Activated CD4-positive, alpha-beta T cell treated with anti-CD3 and anti-CD28 coated beads, Interleukin-2, amount 50 U/mL, for 4 hours (primary cell): ENCODE data around the gene NUBPL.
"Not testable (repeated sequence)": the region's sequence is repeated elsewhere in the genome, so short reads cannot be mapped to it uniquely, and the experiment has no call there.

ENCODE experiments used
- DNase-seq, 2 experiments: peaks; one replicate each; pipeline ENCODE4 v3.0.0-alpha.2; 2020

NUBPL gene

DNA sequence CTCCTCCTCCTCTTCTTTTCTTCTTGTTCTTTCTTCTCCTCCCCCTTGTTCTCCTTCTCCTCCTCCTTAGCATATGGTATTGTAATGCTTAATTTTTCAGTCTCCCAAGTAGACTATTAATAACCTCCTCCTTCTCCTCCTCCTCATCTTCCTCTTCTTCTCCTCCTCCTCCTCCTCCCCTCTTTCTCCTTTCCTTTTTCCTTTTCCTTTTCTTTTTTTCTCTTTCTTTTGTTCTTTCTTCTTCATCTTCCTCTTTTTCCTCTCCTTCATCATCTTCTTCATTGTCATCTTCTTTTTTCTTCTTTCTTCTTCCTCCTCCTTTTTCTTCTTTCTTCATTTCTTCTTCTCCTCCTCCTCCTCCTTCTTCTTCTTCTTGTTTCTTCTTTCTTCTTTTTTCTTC is 264.3 kb downstream of the NUBPL start:
- no peak for DNase-seq

DNA sequence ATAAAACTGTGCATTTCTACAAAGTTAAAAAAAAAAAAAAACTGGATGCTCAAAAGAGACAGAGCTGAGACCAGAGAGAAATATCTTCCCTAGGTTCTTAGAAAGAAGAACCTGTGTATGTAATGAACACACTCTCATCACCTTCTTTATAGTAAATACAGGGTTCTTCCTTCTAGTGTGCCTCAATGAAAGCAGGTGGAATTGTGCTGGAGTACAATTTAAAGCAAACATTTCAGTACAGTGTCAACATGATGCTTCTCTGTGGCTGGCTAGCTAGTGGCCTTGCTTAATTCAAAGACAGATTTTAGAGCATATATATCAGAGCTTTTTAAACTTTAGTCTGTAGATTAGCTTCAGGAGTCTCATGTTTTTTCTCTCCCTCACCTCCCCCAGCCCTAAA is 266.1 kb downstream of the NUBPL start:
- no peak for DNase-seq

DNA sequence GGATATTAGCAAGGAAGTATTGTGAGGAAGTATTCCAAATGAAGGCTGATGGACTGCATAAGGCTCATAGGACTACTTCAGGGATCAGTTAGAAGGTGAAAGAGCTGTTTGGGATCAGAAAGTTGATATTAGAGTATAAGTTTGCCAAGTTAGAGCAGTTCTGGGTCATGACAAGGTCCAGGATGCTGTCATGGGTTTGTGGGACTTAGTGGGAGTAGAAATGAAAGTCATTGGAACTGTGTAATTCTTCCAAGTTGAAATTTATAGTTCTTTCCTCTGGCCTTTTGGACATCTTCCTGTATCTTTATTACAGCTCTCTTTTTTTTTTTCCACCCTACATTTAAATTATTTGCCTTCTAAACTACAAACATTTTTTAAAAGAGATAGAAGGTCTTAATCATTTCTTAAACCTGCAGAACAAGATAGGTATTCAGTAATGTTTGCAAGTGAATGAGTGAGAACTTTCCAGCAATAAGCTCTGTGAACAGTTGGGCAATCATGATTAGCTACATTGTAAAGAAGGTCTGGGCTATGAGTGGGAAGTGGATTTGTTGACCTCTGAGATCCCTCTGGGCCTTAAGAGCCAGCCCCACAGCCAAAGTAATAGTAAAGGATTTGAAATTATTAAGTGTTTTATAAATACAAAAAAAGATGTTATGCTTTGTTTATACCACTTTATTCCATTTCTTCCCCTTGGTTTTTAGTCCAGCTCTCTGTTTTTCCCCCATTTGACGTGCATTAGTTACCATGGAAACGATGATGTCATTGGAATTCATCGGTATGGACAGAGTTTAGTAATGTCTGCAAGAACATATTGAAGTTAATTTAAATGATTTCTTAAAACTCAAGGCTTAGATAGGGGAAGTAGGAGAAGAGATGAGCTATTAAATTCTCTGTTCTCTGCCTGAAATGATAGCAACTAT is 268.0 kb downstream of the NUBPL start:
- DNase-seq: no peak

DNA sequence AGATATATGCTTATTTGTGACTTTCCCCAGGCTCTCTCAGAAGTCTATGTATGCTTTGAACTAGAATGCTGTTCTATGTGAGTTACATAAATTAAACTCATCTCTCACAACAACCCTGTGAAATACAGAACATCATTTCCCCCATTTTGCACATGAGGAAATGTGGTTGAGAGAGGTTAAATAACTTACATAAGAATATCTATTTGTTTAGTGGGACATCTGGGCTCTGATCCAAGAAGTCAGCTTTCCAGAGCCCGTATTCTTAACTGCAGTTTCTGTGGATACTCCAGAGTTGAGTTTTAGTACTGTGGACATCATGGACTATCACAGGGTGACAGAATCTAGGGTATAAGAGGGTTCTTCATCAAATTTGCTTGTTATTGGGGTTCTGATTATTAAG is 273.4 kb downstream of the NUBPL start:
- no peak for DNase-seq

DNA sequence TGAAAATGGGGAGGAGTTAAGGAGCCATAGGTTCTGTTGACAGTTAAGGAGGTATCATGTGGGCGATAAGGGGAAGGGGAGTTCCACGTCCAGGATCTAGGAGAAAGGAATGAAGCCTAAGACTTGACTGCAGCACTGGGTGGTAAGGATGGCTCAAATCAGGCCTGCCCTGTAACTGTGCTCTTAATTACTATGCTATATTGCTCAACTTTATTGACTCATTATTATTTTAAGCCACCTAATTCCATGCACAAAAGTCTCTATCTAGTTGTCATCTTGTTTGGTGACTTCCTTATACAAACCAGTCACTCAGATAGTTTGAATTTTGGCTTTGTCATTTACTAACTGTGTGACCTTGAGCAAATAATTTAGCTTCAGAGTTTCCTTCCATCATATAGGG is 273.8 kb downstream of the NUBPL start:
- DNase-seq: no peak

DNA sequence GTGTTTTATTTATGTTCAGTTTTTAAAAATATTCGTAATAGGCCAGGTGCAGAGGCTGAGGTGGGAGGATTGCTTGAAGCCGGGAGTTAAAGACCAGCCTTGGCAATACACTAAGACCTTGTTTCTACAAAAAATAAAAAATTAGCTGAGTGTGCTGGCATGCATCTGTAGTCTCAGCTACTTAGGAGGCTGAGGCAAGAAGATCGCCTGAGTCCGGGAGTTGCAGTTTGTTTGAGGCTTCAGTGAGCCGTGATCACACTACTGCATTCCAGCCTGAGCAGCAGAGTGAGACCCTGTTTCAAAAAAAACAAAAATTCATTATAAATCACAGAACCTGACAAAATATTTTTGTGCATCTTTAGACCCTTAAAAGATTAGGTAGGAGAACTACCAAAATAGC is 275.8 kb downstream of the NUBPL start:
- DNase-seq: no peak

DNA sequence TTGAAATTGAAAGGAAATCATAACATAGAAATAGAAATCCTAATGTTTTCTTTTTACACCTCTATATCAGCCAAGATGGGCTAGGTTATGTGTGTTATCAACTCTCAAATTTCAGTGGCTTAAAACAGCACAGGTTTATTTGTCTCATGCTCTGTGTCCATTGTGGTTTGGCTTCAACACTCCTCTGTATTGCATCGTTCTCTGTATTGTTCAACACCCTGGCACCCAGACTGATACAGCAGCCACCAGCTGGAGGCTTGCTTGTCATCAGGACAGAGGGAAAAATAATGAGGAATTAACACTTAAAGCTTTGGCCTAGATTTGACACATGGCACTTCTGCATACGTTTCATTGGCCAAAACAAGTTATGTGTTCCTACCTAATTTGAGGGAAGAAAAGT is 281.7 kb downstream of the NUBPL start:
- DNase-seq: no peak

DNA sequence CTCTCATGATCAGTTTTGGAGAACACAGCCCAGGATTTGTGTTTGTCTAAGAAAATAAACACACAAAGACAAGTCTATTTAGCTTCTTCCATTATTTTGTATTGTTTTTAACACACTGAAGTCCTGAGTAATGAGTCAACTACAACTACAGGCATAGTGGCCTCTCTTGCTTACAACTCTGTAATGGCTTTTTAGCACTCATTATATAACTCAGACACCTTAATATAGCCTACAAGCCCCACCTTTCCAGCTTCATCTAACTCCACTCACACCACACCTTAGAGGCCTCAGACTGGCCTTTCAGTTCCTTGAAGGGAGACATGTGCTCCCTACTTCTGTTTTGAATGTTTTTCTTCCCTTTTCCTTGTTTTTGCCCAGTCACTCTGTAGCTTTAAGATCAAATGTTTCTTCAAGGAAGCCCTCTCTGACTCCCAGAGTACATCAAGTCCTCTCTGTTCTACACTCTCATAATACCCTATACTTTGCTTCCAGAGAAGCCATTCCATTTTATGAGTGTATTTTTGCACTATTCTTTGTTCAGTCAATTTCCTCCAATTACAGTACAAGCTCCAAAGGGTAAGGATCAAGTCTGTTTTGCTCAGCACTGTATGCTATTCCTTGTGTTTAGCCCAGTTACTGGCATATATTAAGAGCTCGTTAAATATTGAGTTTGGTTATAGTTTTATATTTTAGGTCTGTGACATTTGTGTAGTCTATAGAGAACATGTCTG is 282.3 kb downstream of the NUBPL start:
- no peak for DNase-seq

DNA sequence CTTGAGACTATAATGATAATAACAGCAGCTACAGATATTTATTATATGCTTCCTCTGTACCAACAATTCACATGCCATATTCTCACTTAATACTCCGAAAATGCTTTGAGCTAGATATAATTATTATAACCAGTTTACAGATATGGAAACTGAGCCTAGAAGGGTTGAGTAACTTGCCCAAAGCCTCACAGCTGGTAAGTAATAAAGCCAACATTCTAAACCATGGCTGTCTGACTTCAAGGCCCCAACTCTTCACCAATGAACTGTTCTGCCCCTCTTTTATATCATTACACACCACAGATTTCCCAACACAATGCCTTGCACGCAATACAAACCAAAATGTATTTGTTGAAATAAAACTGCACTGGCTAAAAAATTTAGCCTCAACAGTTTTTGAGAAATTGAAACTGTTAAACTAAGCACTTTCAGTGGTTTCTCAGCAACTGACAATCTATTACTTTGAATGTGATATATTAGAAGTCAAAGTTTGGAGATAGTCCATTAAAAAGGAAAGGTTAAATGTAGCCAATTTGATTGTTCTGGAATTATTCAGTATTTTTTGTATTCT is 293.4 kb downstream of the NUBPL start:
- no peak for DNase-seq

DNA sequence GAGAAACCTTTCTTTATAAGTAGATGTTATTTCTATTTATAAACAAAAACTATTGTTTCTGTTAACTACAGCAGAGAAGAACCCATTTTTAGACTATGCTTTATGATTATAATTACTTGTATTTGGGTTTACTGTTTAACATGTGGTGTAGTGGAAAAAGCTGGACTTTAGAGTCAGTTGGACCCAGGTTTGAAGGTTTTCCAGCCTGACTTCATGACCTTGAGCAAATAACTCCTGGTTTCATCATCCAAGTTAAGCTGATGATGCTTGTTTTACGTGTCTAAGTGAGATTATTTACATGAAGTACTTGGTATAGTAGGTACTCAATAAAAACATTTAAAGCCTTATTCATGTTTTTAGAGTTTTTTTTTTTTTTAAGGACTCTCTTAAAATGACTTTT is 294.1 kb downstream of the NUBPL start:
- DNase-seq: no peak

DNA sequence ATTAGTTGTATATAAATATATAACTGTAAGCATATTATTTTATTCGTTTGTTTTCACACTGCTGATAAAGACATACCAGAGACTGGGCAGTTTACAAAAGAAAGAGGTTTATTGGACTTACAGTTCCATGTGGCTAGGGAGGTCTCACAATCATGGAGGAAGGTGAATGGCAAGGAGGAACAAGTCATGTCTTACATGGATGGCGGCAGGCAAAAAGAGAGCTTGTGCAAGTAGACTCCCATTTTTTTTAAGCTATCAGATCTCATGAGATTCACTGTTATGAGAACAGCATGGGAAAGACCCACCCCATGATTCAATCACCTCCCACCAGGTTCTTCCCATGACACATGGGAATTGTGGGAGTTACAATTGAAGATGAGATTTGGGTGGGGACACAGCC is 294.8 kb downstream of the NUBPL start:
- not testable (repeated sequence) for DNase-seq

DNA sequence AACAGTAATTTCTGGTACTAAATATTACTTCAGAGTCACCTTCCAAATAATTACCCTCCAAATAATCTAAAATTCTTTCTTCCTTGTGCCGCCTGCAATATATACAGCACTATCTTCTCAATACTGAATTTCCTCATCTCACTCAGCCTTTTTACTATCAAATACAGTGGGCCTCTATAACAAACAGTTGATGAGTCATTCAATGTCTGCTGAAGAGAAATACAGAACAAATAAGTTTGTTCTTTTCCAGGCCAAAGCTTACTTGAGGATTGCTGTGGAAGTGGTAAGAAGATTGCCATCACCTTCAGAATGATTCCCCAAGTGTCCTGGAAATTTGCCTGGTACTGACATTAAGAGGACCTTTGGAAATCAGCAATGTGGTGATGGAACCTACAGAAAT is 297.7 kb downstream of the NUBPL start:
- no peak for DNase-seq

DNA sequence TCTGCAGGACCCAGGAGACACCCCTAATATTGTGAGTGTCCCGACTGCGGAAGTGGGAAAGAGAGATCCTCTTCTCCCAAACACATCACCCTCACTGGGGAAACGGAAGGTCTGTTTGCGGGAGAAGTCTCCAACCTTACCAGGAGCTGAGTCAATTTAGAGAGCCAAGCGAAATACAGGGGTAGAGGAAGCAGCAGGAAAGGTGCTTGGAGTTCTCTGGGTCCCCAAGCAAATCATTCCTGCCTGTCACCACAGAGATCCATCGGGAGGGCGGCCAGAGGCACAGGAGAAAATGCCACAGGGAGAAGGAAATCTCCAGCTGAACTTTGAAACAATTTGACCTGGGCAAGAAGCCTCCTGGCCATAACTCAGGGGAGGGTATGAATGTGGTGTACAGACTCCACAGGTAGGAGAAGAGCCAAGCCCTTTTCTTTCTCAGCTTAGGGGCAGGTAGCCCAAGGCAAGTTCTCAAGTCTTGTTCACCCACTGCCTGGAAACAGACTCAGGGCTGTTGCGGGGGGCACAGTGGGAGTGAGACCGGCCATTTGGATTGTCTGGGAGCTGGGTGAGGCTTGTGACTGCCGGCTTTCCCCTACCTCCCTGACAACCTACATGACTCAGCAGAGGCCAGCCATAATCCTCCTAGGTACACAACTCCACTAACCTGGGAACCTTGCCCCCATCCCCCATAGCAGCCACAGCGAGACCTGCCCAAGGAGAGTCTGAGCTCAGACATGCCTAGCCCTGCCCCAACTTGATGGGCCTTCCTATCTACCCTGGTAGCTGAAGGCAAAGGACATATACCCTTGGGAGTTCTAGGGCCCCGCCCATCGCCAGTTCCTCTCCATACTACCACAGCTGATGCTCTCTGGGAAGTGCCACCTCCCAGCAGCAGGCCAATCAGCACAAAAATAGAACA is 304.0 kb downstream of the NUBPL start:
- no peak for DNase-seq

DNA sequence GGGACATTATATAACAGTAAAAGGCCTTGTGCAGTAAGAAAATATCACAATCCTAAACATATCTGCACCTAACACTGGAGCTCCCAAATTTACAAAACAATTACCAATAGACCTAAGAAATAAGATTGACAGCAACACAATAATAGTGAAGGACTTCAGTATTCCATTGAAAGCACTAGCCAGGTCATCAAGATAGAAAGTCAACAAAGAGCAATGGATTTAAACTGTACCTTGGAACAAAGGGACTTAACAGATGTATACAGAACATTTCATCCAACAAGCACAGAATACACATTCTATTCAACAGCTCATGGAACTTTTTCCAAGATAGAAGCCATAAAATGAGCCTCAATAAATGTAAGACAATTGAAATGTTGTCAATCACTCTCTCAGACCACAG is 306.4 kb downstream of the NUBPL start:
- DNase-seq: no peak

DNA sequence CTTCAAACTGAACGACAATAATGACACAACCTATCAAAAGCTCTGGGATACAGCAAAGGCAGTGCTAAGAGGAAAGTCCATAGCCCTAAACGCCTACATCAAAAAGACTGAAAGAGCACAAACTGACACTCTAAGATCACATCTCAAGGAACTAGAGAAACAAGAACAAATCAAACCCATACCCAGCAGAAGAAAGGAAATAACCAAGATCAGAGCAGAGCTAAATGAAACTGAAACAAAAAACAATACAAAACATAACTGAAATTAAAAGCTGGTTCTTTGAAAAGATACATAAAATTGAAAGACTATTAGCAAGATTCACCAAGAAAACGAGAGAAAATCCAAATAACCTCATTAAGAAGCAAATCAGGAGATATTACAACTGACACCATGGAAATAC is 306.9 kb downstream of the NUBPL start:
- DNase-seq: not testable (repeated sequence)

DNA sequence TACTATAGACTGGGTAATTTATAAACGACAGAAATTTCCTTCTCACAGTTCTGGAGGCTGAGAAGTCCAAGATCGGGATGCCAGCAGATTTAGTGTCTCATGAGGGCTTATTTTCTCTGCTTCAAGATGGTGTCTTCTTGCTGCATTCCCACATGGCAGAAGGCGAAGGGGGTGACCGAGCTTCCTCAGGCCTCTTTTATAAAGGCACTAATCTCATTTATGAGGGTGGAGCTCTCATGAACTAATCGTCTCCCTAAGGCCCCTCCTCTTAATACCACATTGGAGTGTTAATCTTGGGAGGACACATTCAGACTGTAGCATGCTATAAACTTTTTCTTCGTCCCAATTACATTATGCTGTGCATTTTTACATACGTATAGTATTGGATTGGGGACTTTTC is 315.5 kb downstream of the NUBPL start:
- DNase-seq: no peak

DNA sequence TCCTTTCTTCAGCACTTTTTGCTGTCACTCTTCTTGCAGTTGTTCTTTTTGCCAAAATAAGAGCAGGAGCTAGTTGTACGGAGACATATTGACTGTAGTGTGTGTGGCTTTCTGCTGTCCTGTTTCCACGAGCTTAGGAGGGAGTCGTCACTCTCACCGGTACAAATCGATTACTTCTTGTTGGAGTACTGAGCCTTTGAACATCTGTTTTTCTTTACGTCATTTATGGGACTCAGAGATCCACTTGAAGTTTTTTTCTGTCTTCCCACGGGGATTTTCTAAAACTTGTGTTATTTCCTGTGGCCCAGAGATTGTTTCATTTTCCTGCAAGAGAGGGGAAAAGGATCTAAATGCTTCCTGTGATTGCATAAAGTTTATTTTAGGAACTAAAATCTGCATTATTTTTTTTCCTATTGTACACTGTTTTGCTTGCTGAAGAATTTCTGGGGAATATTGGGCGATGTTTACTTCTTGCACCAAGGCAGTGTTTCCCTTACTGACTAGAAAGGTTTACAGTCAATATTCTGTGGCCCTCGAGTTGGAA is 316.1 kb downstream of the NUBPL start:
- DNase-seq: no peak

DNA sequence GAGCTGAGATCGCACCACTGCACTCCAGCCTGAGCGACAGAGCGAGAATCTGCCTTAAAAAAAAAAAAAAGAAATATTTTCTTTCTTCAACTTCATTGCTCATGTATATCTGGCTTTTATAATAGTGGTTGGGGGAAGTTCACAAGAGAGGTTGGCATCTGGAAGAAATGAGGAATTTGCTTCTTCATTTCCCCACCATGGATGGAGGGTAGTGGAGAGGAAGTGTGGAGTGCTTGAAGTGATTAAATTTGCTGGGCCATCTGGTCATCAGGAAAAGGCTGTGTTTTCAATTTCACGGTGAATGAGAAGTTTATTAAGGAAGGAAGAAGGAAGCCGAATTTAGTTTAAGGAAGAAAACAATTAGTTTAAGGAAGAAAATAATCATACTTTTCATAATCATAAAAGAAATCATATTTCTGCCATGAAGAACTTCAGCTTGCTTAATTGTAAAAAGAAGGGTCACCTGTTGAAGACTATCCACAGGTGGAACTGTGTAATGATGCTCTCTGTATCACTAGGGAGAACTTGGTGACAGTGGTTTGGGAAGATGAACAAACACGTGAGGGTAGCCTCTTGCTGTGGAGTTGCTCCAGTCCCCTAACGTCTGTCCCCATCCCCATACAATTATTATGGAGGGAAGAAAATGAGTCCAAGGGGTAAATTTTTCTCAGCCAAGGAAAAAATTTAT is 318.6 kb downstream of the NUBPL start:
- no peak for DNase-seq

DNA sequence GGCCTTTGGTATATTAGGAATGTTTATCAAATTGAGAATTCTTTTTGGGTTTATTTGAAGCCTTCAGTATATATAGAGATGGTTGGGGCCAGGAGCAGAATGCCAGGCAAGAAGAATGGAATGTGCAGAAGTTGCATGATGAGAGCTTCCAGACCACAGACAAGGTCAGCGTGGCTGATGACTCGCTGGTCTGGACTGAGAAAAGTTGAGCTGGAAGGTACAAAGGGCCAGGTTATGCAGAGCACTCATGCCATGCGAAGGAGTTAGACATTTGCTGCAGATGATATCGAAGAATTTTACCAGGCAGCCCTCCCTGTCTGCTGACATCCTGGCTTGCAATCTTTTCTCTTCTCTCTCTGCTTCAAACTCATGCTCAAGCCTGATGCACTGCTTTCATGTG is 319.7 kb downstream of the NUBPL start:
- no peak for DNase-seq

DNA sequence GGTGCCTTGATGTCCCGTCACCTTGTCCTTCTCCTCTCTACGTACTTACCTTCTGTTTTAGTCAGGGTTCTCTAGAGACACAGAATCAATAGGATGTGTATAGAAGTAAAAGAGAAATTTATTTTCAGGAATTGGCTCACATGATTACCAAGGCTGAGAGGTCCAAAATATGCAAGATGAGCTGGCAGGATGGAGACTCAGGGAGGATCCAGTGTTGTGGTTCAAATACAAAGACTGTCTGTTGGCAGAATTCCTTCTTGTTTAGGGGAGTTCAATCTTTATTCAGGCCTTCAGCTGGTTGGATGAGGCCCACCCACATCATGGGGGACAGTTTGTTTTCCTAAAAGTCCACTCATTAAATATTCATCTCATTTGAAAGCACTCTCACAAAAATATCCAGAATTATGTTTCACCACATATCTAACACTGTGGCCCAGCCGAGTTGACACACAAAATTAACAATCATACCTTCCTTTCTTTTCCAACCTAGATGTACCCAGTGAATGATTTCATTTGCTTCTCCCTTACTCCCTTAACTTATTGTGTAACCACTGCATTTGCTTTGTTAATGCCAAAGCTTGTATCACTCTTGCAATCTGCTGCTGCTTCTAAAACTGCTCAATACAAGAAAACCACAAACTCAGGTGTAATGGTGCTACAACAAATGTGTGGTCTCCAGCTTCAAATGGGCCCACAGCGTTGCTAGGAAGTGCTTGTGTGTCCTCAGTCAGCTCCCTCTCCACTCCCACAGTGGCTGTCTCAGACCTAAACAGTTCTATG is 320.5 kb downstream of the NUBPL start:
- DNase-seq: no peak

DNA sequence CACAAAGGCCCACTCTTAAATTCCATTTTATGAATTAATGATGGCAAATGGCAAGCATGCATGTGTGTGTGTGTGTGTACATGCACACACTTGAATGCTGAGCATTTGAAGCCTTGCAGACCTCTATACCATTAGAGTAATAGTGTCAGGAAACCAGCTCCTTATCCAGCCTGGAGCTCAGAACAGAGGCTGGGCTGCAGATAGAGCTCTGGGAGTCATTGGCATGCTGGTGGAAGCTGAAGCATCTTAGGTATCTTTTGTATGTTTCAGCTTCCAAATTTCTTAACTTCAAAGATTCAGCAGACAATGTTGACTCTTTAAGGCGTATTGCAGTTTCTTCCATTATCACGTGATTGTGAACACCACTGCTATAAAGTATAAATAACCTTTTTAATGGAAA is 323.0 kb downstream of the NUBPL start:
- DNase-seq: no peak
